WTC11 (cell line): ENCODE data around the gene RBP3. TPM values are rescaled to one million over a fixed set of nuclear protein-coding genes. Genes with fewer than 3 reads are reported as not detected.

Source experiments
- ATAC-seq: fragments of 200-7000 bp; cut with Tn5 transposase; 2 replicates; pipeline ENCODE4 v1.10.0; 2021; ENCODE audit warnings: mild to moderate bottlenecking, moderate library complexity
- CTCF ChIA-PET: fragments of 300-600 bp; sonication (Branson Sonifier 250); formaldehyde crosslinking; loops from one replicate; lab custom pipeline; 2021; ENCODE audit warnings: antibody characterized with exemption; lab: Charles Lee
- POLR2A ChIA-PET: fragments of 350-600 bp; sonication (Branson Sonifier 250); formaldehyde crosslinking; loops from one replicate; lab custom pipeline; 2021; ENCODE audit warnings: antibody characterized with exemption; lab: Charles Lee
- DNase-seq: peaks from one replicate; pipeline ENCODE4 v3.0.0; 2021; ENCODE audit warnings: low spot score
- H3K27ac Mint-ChIP-seq: 2 replicates; pipeline ENCODE4 v1.8.0; 2021; ENCODE audit warnings: mixed read lengths
- H3K27me3 Mint-ChIP-seq: 2 replicates; pipeline ENCODE4 v1.8.0; 2021; ENCODE audit warnings: low read depth, mild to moderate bottlenecking, moderate library complexity, mixed read lengths
- H3K36me3 Mint-ChIP-seq: 2 replicates; pipeline ENCODE4 v1.8.0; 2021; ENCODE audit warnings: mixed read lengths
- H3K4me1 Mint-ChIP-seq: 2 replicates; pipeline ENCODE4 v1.8.0; 2022; ENCODE audit warnings: mixed read lengths
- H3K4me3 Mint-ChIP-seq: 2 replicates; pipeline ENCODE4 v1.8.0; 2021; ENCODE audit warnings: mild to moderate bottlenecking, moderate library complexity, mixed read lengths
- H3K9me3 Mint-ChIP-seq: 2 replicates; pipeline ENCODE4 v1.8.0; 2021; ENCODE audit warnings: mixed read lengths
- ATF1 ChIP-seq: sonication (generic); formaldehyde crosslinking; IDR thresholded peaks from 2 replicates; pipeline ENCODE4 v1.8.1; 2023; ENCODE audit warnings: mild to moderate bottlenecking, moderate library complexity, missing genetic modification reagents
- CREM ChIP-seq: sonication (generic); formaldehyde crosslinking; IDR thresholded peaks from 2 replicates; pipeline ENCODE4 v1.8.1; 2022; ENCODE audit warnings: mild to moderate bottlenecking, missing genetic modification reagents, moderate library complexity
- FOXP4 ChIP-seq: sonication (generic); formaldehyde crosslinking; IDR thresholded peaks from 2 replicates; pipeline ENCODE4 v1.8.0; 2022; ENCODE audit warnings: mild to moderate bottlenecking, missing genetic modification reagents
- JAZF1 ChIP-seq: fragments of 250-450 bp; sonication (Bioruptor Pico); IDR thresholded peaks from 2 replicates; pipeline ENCODE4 v1.9.0; 2021; ENCODE audit warnings: moderate library complexity, mild to moderate bottlenecking, inconsistent platforms
- NR1H2 ChIP-seq: sonication (generic); formaldehyde crosslinking; IDR thresholded peaks from 2 replicates; pipeline ENCODE4 v1.9.0; 2021; ENCODE audit warnings: mild to moderate bottlenecking, moderate library complexity, missing genetic modification reagents
- RORB ChIP-seq: fragments of 250-450 bp; sonication (Bioruptor Pico); IDR thresholded peaks from 2 replicates; pipeline ENCODE4 v1.9.0; 2021; ENCODE audit warnings: mild to moderate bottlenecking
- SMAD3 ChIP-seq: sonication (generic); formaldehyde crosslinking; IDR thresholded peaks from 2 replicates; pipeline ENCODE4 v1.8.0; 2022; ENCODE audit warnings: missing genetic modification reagents, mild to moderate bottlenecking, borderline replicate concordance
- SMAD4 ChIP-seq: sonication (generic); formaldehyde crosslinking; IDR thresholded peaks from 2 replicates; pipeline ENCODE4 v1.8.0; 2022; ENCODE audit warnings: mild to moderate bottlenecking, missing genetic modification reagents
- SOX15 ChIP-seq: fragments of 250-450 bp; sonication (Bioruptor Pico); IDR thresholded peaks from 2 replicates; pipeline ENCODE4 v1.9.0; 2021; ENCODE audit warnings: mild to moderate bottlenecking
- ZBTB43 ChIP-seq: sonication (generic); formaldehyde crosslinking; IDR thresholded peaks from 2 replicates; pipeline ENCODE4 v1.8.1; 2023; ENCODE audit warnings: mild to moderate bottlenecking, missing genetic modification reagents
- ZNF219 ChIP-seq: sonication (generic); formaldehyde crosslinking; IDR thresholded peaks from 2 replicates; pipeline ENCODE4 v1.8.0; 2023; ENCODE audit warnings: missing genetic modification reagents, mild to moderate bottlenecking, borderline replicate concordance
- ZNF396 ChIP-seq: fragments of 250-450 bp; sonication (Bioruptor Pico); IDR thresholded peaks from 2 replicates; pipeline ENCODE4 v1.8.0; 2021; ENCODE audit warnings: mild to moderate bottlenecking, moderate library complexity, borderline replicate concordance
- ZNF671 ChIP-seq: fragments of 250-450 bp; sonication (Bioruptor Pico); IDR thresholded peaks from 2 replicates; pipeline ENCODE4 v1.8.0; 2021; ENCODE audit warnings: mild to moderate bottlenecking
- total RNA-seq: library from RNA; stranded (reverse); gene quantifications from 3 replicates; pipeline ENCODE4 v1.2.3, GENCODE V29; 2021
- TF ChIP-seq, protein P1 (sequence below): fragments of 250-450 bp; sonication (Bioruptor Pico); IDR thresholded peaks from 2 replicates; pipeline ENCODE4 v1.9.0; 2021; ENCODE audit warnings: moderate library complexity, mild to moderate bottlenecking, inconsistent platforms, borderline replicate concordance
- TF ChIP-seq, protein P2 (sequence below): fragments of 250-450 bp; sonication (Bioruptor Pico); conservative IDR thresholded peaks from 2 replicates; pipeline ENCODE4 v1.9.0; 2021; ENCODE audit warnings: mild to moderate bottlenecking

Gene RBP3
- total RNA-seq, 1 experiment from 2014 or later: not detected

- no peak for TF ChIP-seq SMAD3 (CRISPR knock-in tag)
- TF ChIP-seq SMAD4 (CRISPR knock-in tag): no peak
Observed at GRCh38 chr10:47370878-47371277, 22.7 kb downstream of the RBP3 start (continued).

DNA sequence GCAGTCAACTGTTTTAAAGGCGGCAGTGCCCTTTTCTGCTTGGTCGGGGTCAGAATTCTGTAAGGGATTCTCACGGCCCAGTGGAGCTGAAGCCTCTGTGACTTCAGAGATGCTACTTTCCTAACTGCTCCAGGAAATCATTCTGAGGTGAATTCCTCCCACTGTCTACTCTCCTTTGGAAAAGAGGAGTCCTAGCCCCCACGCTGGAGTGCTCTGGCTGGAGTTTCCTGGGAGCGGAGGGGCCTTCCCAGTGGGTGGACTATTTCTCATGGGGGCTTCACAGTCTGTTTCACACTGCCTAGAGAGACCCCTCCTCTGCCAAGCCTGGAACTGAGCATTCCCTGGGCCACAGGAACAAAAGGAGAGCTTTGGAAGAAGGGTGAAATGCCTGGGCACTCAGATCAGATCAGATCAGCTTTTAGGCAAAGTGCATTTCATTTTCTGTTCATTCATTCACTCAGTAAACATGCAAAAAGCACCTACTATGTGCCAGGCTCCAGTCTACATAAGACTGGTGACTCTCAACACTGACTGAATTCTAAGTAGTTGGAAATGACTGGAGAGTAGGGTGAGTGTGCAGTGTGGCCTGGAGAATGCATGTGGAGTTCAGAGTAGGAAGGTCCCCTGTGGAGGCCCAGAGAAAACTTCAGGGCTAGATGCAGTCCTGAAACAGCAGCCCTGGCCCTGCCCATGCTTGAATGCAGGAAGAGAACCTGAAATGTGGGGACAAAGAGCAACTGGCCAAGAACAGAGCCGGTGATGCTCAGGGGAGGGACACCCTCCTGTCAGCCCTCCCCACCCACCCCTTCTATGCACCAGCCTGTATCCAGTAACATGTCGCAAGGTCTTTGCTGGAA, 23.7 kb downstream of the RBP3 start:
- TF ChIP-seq SOX15 (CRISPR knock-in tag) (no peak), ZNF396 (CRISPR knock-in tag) (no peak), ZNF671 (CRISPR knock-in tag) (no peak), RORB (CRISPR knock-in tag) (no peak), SMAD4 (CRISPR knock-in tag) (no peak), CREM (CRISPR knock-in tag) (no peak), ZNF219 (CRISPR knock-in tag) (no peak), ZBTB43 (CRISPR knock-in tag) (no peak), FOXP4 (CRISPR knock-in tag) (no peak), SMAD3 (CRISPR knock-in tag) (no peak)
- TF ChIP-seq, protein P1, sequence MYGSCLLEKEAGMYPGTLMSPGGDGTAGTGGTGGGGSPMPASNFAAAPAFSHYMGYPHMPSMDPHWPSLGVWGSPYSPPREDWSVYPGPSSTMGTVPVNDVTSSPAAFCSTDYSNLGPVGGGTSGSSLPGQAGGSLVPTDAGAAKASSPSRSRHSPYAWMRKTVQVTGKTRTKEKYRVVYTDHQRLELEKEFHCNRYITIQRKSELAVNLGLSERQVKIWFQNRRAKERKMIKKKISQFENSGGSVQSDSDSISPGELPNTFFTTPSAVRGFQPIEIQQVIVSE (CRISPR knock-in tag): no peak
- TF ChIP-seq, all 79 proteins: peak for 0
- no peaks in the 10 kb centered on the region for H3K9me3 Mint-ChIP-seq
- no peak for DNase-seq
- H3K27me3 Mint-ChIP-seq: no peaks in the 10 kb centered on the region
- CTCF ChIA-PET: interaction anchor here (1.1 kb wide), 1 partner anchor 10 kb away, joined by 3 read pairs; no protein-coding TSS in a partner anchor
- H3K4me3 Mint-ChIP-seq: no peak overlapping the region
- H3K27ac Mint-ChIP-seq: no peak overlapping the region
- POLR2A ChIA-PET: interaction anchor here (1.4 kb wide), 1 partner anchor 12 kb away, joined by 5 read pairs; the partner anchor contains the start of gene ZNF488
- ATAC-seq: peak; percentile 57; the same call in 1 of the 2 replicates
- peaks cover 19% of the 10 kb centered on the region for H3K4me1 Mint-ChIP-seq
- no peaks in the 10 kb centered on the region; the same call in 1 of the 2 replicates for H3K36me3 Mint-ChIP-seq

DNA sequence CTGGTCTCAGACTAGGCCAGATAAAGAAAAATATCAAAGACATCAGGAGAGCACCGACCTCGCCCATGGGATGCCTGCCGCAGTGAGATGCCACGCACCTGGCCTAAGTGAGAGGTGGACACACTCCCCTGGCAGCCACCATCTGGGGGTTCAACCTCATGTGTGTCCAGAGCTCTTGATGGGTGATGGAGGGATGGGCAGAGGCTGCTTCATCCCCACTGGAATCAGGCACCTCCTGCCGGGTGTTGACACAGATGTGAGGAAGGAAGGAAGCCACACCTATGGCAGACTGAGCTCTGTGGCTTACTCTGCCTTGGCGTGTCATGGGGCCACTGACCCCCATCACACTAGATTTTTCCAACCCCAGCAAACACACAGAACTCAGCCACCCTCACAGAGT, 24.6 kb downstream of the RBP3 start:
- Mint-ChIP-seq H3K27ac (no peak overlapping the region), H3K36me3 (no peaks in the 10 kb centered on the region; the same call in 1 of the 2 replicates), H3K4me1 (peaks cover 26% of the 10 kb centered on the region), H3K9me3 (no peaks in the 10 kb centered on the region), H3K27me3 (no peaks in the 10 kb centered on the region), H3K4me3 (no peak overlapping the region)
- ATAC-seq (no peak), DNase-seq (no peak)
- ChIA-PET POLR2A (no interaction called here), CTCF (interaction anchor here (1.1 kb wide), 1 partner anchor 11 kb away, joined by 3 read pairs; no protein-coding TSS in a partner anchor)
- no peak for TF ChIP-seq NR1H2
- TF ChIP-seq, protein P2, sequence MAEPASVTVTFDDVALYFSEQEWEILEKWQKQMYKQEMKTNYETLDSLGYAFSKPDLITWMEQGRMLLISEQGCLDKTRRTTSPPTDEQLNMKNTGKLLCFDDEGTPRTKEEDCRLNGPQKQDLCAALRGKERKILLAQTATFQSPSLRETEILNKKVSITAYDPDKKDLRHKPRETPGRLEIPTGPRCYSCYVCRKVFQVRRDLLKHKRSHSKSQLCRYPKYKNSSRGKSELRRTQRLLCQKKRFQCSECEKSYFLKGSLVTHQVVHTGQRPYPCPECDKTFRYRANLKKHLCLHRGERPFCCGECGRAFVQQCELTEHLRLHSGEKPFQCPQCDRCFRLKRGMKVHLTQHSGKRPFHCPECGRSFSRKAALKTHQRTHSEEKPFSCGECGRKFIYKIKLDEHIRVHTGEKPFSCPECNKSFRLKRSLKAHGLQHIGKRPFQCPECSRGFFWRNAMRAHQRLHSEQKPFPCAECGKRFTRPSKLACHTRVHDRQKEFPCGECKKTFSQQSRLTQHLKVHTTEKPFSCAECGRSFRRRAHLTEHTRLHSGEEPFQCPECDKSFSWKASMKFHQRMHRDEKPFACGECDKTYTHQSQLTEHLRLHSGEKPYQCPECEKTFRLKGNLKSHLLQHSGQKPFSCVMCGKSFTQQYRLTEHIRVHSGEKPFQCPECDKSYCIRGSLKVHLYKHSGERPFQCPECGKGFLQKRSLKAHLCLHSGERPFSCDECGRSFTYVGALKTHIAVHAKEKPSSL (CRISPR knock-in tag): no peak
- TF ChIP-seq ATF1 (CRISPR knock-in tag): no peak
- TF ChIP-seq SMAD3 (CRISPR knock-in tag): no peak
- no peak for TF ChIP-seq JAZF1 (CRISPR knock-in tag)
